B cell (primary cell): ENCODE results near the gene GIGYF1.

Experiments
- CTCF ChIP-seq: fragments of 200-600 bp; IDR thresholded peaks from one replicate; pipeline ENCODE4 v1.8.0; 2022; ENCODE audit warnings: antibody characterized with exemption, mild to moderate bottlenecking
- EZH2 ChIP-seq: IDR thresholded peaks from 2 replicates; pipeline ENCODE4 v1.6.1; 2012; ENCODE audit warnings: borderline replicate concordance, low read depth, mild to moderate bottlenecking, moderate library complexity, low read length; ENCODE audit not compliant: insufficient read depth, poor library complexity, severe bottlenecking

DNA sequence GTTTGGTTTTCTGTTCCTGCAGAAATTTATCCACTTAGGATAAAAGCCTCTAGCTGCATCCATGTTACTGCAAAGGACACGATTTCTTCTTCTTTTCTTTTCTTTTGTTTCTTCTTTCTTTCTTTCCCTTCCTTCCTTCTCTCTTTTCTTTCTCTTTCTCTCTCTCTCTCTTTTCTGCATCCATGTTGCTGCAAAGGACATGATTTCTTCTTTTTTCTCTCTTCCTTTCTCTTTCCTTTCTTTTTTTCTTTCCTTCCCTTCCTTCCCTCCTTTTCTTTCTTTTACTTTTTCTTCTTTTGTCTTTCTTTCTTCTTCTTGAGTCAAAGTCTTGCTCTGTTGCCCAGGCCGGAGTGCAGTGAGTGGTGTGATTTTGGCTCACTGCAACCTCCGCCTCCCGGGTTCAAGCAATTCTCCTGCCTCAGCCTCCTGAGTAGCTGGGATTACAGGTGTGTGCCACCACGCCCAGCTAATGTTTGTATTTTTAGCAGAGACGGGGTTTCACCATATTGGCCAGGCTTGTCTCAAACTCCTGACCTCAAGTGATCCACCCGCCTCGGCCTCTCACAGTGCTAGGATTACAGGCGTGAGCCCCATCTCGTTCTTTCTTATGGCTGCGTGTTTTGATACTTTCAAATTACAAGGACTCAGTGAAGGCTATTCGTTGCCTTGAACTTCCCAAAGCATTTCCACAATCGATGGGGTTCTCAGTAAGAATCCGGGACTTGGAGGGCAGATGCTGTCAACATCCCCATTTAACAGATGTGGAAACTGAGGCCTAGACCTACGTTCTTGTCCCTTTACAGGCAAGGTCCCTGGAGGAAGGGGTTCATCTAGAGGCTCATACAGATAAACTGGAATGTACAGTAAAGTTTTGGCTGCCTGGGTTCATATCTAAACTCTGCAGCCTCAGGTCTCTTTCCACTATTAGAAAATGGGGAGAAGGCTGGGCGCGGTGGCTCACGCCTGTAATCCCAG, 22.4 kb downstream of the GIGYF1 start:
- TF ChIP-seq CTCF (no peak), EZH2 (no peak)
